IPS-NIHi11 (cell line): ENCODE results near the gene PGF.
A peak's percentile ranks its signal among the peaks of the same experiment; 100 is the strongest.

Experiments used
- DNase-seq: peaks from one replicate; pipeline ENCODE4 v3.0.0; 2012; ENCODE audit warnings: mixed read lengths, low spot score

The PGF gene

GRCh38 chr14:74978416-74978947, 23.1 kb upstream of the PGF start:
- DNase-seq: no peak

- DNase-seq: no peak
These were observed 22.5 kb upstream of the PGF start for GRCh38 chr14:74977901-74978385.

GRCh38 chr14:74977164-74977900, 21.9 kb upstream of the PGF start:
- no peak for DNase-seq

- DNase-seq: no peak
These were observed 21.1 kb upstream of the PGF start for GRCh38 chr14:74976264-74977113.

- no peak for DNase-seq
These were observed 19.8 kb upstream of the PGF start for GRCh38 chr14:74975059-74975810.

- peak; percentile 46 for DNase-seq
These were observed 19.1 kb upstream of the PGF start for GRCh38 chr14:74974364-74975058.

- peak; percentile 7 for DNase-seq
These were observed 18.5 kb upstream of the PGF start for GRCh38 chr14:74973905-74974363.

- peak; percentile 35 for DNase-seq
These were observed 17.7 kb upstream of the PGF start for GRCh38 chr14:74973003-74973653.

- no peak for DNase-seq
These were observed 13.4 kb upstream of the PGF start for GRCh38 chr14:74968811-74969210.

GRCh38 chr14:74965486-74966153, 10.2 kb upstream of the PGF start:
- no peak for DNase-seq

- no peak for DNase-seq
These were observed 9.5 kb upstream of the PGF start for GRCh38 chr14:74964787-74965485.

GRCh38 chr14:74963705-74964271, 8.4 kb upstream of the PGF start:
- no peak for DNase-seq

- DNase-seq: no peak
These were observed 7.8 kb upstream of the PGF start for GRCh38 chr14:74963178-74963704.

- no peak for DNase-seq
These were observed 7.1 kb upstream of the PGF start for GRCh38 chr14:74962493-74962892.

- DNase-seq: no peak
These were observed 6.6 kb upstream of the PGF start for GRCh38 chr14:74962046-74962445.

GRCh38 chr14:74961238-74961911, 6.0 kb upstream of the PGF start:
- DNase-seq: no peak

- DNase-seq: no peak
These were observed 5.3 kb upstream of the PGF start for GRCh38 chr14:74960736-74961135.

GRCh38 chr14:74959596-74960180, 4.3 kb upstream of the PGF start:
- DNase-seq: no peak
